Keratinocyte (primary cell): Measurements from ENCODE around the gene LMO3.

ENCODE experiments used
- EZH2 ChIP-seq: IDR thresholded peaks from one replicate; pipeline ENCODE4 v1.6.1; 2012; ENCODE audit warnings: inconsistent platforms, mild to moderate bottlenecking, low read length, moderate library complexity
- TF ChIP-seq, protein P1 (sequence below), 3 experiments: IDR thresholded peaks in 1 of 3; conservative IDR thresholded peaks in 1 of 3; optimal IDR thresholded peaks in 1 of 3; 2 replicates in 2 of 3; 3 replicates in 1 of 3; pipeline versions ENCODE3 to v1.5.1; 2011; ENCODE audit warnings: low read length in 3 of 3, mild to moderate bottlenecking in 3 of 3, moderate library complexity in 2 of 3, control low read depth in 1 of 3, inconsistent platforms in 1 of 3; ENCODE audit not compliant: insufficient read depth in 2 of 3; ENCODE audit errors: extremely low read depth in 1 of 3

GRCh38 chr12:16586350-16587109 is 19.4 kb downstream of the LMO3 start:
- TF ChIP-seq, protein P1, sequence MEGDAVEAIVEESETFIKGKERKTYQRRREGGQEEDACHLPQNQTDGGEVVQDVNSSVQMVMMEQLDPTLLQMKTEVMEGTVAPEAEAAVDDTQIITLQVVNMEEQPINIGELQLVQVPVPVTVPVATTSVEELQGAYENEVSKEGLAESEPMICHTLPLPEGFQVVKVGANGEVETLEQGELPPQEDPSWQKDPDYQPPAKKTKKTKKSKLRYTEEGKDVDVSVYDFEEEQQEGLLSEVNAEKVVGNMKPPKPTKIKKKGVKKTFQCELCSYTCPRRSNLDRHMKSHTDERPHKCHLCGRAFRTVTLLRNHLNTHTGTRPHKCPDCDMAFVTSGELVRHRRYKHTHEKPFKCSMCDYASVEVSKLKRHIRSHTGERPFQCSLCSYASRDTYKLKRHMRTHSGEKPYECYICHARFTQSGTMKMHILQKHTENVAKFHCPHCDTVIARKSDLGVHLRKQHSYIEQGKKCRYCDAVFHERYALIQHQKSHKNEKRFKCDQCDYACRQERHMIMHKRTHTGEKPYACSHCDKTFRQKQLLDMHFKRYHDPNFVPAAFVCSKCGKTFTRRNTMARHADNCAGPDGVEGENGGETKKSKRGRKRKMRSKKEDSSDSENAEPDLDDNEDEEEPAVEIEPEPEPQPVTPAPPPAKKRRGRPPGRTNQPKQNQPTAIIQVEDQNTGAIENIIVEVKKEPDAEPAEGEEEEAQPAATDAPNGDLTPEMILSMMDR (optimal IDR thresholded peaks at IDR 0.05 in 1 of 3, IDR thresholded peaks at IDR 0.05 in 1 of 3, conservative IDR thresholded peaks at IDR 0.05 in 1 of 3; ENCODE audit: extremely low read depth in 1 of 3, insufficient read depth in 2 of 3, low read length in 3 of 3), result no peak
- no peak for TF ChIP-seq EZH2
